Stomach smooth muscle (tissue), 2 donors: ENCODE data around the gene RNASEH2C.
"Not testable (repeated sequence)": the region's sequence is repeated elsewhere in the genome, so short reads cannot be mapped to it uniquely, and the experiment has no call there.

Experiments
- H3K27ac ChIP-seq: one replicate; pipeline ENCODE4 v1.7.0; 2013; ENCODE audit warnings: mild to moderate bottlenecking, low read length, inconsistent platforms
- H3K27me3 ChIP-seq, 2 donors: one replicate each; pipeline ENCODE4 v1.7.0; 2013; ENCODE audit warnings: low read length in 2 of 2; ENCODE audit not compliant: insufficient read depth in 2 of 2, control insufficient read depth in 1 of 2
- H3K36me3 ChIP-seq, 2 donors: one replicate each; pipeline ENCODE4 v1.7.0; 2013; ENCODE audit warnings: low read length in 2 of 2; ENCODE audit not compliant: control insufficient read depth in 2 of 2, insufficient read depth in 2 of 2
- H3K4me1 ChIP-seq: one replicate; pipeline ENCODE4 v1.7.0; 2013; ENCODE audit warnings: low read length; ENCODE audit not compliant: control insufficient read depth, insufficient read depth
- H3K4me3 ChIP-seq, 2 donors: one replicate each; pipeline ENCODE4 v1.7.0; 2013; ENCODE audit warnings: low read length in 2 of 2
- H3K9ac ChIP-seq, 2 donors: one replicate each; pipeline ENCODE4 v1.7.0; 2013; ENCODE audit warnings: low read length in 2 of 2, mild to moderate bottlenecking in 1 of 2
- H3K9me3 ChIP-seq, 2 donors: one replicate each; pipeline ENCODE4 v1.7.0; 2013; ENCODE audit warnings: low read length in 2 of 2; ENCODE audit not compliant: control insufficient read depth in 2 of 2
- donor health status: healthy.
- donor health status: Pancreatic carcinoma.

The RNASEH2C gene

DNA sequence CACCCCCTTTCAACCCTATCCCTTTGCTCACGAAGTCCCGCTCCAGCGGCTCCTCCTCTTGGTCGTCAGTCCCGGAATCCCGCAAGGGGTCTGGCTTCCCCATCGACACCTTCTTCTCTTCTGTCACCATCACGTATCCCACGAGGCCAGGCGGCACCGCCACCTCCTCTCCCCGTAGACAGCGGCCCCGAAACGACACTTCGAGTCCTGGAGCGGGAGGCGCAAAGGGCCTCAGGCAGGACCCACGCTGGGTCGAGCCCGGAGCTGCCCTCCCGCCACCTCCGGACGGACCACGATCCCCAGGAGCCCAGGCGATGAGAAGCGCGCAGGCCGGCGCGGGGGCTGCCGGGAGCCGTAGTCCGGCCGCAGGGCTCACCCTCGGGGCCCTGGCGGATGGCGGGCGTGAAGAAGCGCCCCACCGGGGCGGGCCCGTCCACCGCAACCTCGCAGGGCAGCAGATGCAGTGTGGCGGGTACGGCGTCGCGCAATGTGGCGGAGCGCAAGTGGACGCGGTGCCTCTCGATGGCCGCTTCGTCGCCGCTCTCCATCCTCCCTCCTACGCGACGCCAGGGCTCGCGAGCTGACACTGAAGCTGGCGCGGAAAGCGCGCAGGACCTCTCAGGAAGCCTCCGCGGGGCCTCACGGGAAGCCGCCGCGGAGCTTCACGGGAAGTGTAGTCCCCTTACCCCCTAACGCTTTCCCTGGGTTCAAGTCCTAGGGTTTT, at the start of gene RNASEH2C:
Gene RNASEH2C (minus strand): TSS at position 588 of the 724 bp plus-strand sequence. CDS start 40 bp downstream, at position 548.
- Histone ChIP-seq H3K4me3 (peak within 1 kb of the TSS; percentile 81 to 94), H3K9ac (peak within 1 kb of the TSS; percentile 76 to 84), H3K36me3 (peaks cover 29 to 36% of the 10 kb centered on the region in 2 donors), H3K27me3 (no peaks in the 10 kb centered on the region), H3K27ac (peak within 1 kb of the TSS; percentile 66), H3K9me3 (no peaks in the 10 kb centered on the region), H3K4me1 (peaks cover 24% of the 10 kb centered on the region)

DNA sequence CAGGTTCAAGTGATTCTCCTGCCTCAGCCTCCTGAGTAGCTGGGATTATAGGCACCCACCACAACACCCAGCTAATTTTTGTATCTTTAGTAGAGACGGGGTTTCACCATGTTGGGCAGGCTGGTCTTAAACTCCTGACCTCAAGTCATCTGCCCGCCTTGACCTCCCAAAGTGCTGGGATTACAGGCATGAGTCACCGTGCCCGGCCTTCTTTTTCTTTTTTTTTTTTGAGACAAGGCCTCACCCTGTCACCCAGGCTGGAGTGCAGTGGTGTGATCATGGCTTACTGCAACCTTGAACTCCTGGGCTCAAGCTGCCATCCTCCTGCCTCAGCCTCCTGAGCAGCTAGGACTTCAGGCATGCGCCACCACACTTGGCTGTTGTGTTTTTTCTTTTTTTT, 47.2 kb upstream of the RNASEH2C start:
- H3K36me3 ChIP-seq, H3K27me3 ChIP-seq: not testable (repeated sequence)

DNA sequence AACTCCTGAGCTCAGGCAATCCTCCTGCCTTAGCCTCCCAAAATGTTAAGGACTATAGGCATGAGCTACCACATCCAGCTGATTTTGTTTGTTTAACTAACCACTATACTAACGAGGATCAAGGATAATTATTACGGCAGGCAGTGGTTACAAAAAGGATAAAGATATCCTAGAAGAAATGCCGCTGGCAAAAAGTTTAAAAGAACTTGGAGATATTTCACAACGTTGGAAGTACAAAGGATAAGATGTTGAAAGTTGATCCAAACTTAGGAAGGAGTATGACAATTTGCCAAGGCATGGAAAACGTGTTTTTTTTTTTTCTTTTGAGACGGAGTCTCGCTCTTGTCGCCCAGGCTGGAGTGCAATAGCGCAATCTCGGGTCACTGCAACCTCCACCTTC, 46.8 kb upstream of the RNASEH2C start:
- H3K9me3 ChIP-seq = no peaks in the 10 kb centered on the region
- no peak overlapping the region for H3K4me3 ChIP-seq
- H3K27ac ChIP-seq = no peak overlapping the region
- no peak overlapping the region for H3K9ac ChIP-seq
- no peaks in the 10 kb centered on the region for H3K36me3 ChIP-seq
- no peaks in the 10 kb centered on the region for H3K4me1 ChIP-seq
- H3K27me3 ChIP-seq = no peaks in the 10 kb centered on the region

More for the DNA sequence above, 47.2 kb upstream of the RNASEH2C start:
- not testable (repeated sequence) for H3K4me1 ChIP-seq, H3K9me3 ChIP-seq, H3K4me3 ChIP-seq, H3K27ac ChIP-seq, H3K9ac ChIP-seq

DNA sequence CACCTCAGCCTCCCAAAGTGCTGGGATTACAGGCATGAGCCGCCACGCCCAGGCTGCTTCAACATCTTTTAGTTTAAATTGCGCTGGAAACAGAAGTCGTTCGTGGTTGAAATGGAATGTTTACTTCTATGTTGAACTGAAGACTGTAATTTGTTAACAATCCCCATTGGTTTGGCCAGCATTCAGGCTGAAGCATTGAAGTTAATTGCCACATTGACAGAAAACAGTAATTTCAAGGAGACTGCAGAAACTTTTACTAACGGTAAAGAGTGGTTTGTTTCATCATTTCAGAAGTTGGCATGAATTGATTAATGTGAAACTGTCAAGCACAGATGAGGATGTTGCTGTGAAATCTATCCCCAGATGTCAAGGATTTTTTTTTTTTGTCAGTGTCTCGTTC, 45.9 kb upstream of the RNASEH2C start:
- Histone ChIP-seq H3K9ac (no peak overlapping the region), H3K27ac (no peak overlapping the region), H3K36me3 (no peaks in the 10 kb centered on the region), H3K4me1 (no peaks in the 10 kb centered on the region), H3K9me3 (no peaks in the 10 kb centered on the region), H3K27me3 (no peaks in the 10 kb centered on the region), H3K4me3 (no peak overlapping the region)

DNA sequence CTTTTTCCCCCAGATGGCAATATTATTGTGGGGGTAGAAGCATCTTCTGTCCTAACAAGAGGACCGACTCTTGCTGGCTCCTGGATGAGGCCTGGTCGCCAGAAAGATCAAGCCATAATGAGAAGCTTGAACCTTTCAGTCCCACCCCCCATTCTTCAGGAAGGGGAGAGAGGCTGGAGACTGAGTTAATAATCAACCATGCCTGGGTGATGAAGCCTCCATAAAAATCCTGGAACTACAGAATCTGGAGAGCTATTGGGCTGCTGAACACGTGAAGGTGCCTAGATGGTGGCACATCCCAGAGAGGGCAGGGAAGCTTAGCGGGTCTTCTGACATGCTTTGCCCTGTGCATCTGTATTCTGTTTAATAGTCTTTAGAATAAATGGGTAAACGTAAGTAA, 43.8 kb upstream of the RNASEH2C start:
- Histone ChIP-seq H3K9me3 (no peaks in the 10 kb centered on the region), H3K9ac (peak overlapping the region in 1 of 2 donors; percentile 13), H3K4me3 (no peak overlapping the region), H3K27me3 (peaks cover 0 to 3% of the 10 kb centered on the region in 2 donors), H3K27ac (no peak overlapping the region), H3K4me1 (no peaks in the 10 kb centered on the region), H3K36me3 (no peaks in the 10 kb centered on the region)

DNA sequence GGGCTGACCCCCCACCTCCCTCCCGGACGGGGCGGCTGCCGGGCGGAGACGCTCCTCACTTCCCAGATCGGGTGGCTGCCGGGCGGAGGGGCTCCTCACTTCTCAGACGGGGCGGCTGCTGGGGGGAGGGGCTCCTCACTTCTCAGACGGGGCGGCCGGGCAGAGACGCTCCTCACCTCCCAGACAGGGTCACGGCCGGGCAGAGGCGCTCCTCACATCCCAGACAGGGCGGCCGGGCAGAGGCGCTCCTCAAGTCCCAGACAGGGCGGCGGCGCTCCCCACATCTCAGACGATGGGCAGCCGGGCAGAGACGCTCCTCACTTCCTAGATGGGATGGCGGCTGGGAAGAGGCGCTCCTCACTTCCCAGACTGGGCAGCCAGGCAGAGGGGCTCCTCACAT, 42.2 kb upstream of the RNASEH2C start:
- H3K27ac ChIP-seq, H3K27me3 ChIP-seq, H3K9ac ChIP-seq: not testable (repeated sequence)

DNA sequence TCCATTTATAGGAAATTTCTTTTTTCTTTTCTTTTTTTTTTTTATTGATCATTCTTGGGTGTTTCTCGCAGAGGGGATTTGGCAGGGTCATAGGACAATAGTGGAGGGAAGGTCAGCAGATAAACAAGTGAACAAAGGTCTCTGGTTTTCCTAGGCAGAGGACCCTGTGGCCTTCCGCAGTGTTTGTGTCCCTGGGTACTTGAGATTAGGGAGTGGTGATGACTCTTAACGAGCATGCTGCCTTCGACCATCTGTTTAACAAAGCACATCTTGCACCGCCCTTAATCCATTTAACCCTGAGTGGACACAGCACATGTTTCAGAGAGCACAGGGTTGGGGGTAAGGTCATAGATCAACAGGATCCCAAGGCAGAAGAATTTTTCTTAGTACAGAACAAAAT, 41.6 kb upstream of the RNASEH2C start:
- not testable (repeated sequence) for H3K4me3 ChIP-seq, H3K9ac ChIP-seq

More for the DNA sequence above, 42.2 kb upstream of the RNASEH2C start:
- H3K36me3 ChIP-seq, H3K4me3 ChIP-seq, H3K9me3 ChIP-seq, H3K4me1 ChIP-seq: not testable (repeated sequence)

DNA sequence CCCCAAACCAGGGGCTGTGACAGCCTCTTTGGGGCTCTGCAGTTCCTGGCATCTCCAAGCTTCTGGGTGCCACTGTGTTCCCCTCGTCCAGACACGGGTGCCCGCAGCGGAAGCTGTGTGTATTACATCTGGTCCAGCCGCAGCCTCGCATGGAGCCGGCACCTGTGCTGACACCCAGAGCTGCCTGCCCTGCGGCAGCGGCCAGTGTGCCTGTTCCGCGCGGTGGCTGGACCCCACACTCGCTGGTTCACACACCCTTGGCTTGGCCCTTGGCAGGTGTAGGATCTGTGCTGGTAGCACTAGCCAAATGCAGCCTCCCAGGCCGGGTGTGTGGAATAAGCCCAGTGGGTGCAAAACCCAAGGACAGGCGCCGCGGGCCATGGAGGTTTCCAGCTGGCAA, 24.5 kb upstream of the RNASEH2C start:
- H3K27me3 ChIP-seq = peaks cover 0 to 8% of the 10 kb centered on the region in 2 donors
- no peak overlapping the region for H3K9ac ChIP-seq
- no peaks in the 10 kb centered on the region for H3K36me3 ChIP-seq
- H3K27ac ChIP-seq = no peak overlapping the region
- H3K4me1 ChIP-seq = no peaks in the 10 kb centered on the region
- H3K4me3 ChIP-seq = no peak overlapping the region
- H3K9me3 ChIP-seq = peaks cover 0 to 2% of the 10 kb centered on the region in 2 donors

More for the DNA sequence above, 41.6 kb upstream of the RNASEH2C start:
- H3K27ac ChIP-seq, H3K36me3 ChIP-seq, H3K4me1 ChIP-seq, H3K27me3 ChIP-seq, H3K9me3 ChIP-seq: not testable (repeated sequence)

DNA sequence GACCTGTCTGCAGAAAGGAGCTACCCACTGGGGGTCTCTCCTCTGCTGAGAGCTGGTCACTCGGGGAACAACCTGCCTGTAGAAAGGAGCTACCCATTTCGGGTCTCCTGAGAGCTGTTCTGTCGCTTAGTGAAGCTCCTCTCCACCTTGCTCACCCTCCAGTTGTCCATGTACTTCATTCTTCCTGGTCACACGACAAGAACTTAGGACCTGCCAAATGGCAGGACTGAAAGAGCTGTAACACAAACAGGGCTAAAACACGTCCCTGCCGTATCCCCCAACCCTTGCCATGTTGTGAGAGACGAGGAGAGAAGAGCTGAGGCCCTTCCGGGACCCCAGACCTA, 24.1 kb upstream of the RNASEH2C start:
- Histone ChIP-seq H3K27ac (no peak overlapping the region), H3K4me3 (no peak overlapping the region), H3K27me3 (peaks cover 0 to 8% of the 10 kb centered on the region in 2 donors), H3K36me3 (no peaks in the 10 kb centered on the region), H3K9ac (no peak overlapping the region), H3K4me1 (no peaks in the 10 kb centered on the region), H3K9me3 (peaks cover 0 to 2% of the 10 kb centered on the region in 2 donors)

DNA sequence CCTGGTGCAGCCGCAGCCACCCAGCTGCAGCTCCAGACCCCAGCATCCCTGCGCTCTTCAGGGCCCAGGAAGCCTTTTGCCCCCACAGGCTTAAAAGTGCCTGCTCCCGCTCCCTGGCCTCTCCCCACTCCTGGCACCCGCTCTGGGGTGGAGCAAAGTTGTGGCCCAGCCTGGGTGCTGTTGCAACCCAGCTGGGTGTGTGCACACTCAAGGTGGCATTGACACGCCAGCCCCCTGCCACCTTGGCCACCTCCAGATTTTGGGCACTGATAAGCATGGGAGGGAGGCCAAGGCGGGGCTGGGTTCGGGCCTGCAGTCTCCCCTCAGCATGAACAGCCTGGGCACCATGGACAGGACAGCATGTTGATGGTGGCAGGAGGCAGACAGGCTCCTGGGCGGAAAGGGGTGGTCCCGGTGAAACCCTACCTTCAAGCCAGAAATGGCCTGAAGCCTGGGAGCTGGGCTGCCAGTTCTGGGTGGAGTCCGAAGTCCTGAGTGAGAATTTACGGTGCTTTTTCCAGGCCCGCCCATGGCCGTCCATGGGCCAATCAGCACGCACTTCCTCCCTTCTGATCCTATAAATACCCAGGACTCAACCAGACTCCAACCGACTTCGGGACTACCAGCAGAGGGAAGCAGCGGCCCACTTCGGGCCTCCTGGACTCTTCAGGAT, 23.6 kb upstream of the RNASEH2C start:
- Histone ChIP-seq H3K4me3 (no peak overlapping the region), H3K9me3 (peaks cover 0 to 2% of the 10 kb centered on the region in 2 donors), H3K27me3 (peaks cover 0 to 8% of the 10 kb centered on the region in 2 donors), H3K27ac (no peak overlapping the region), H3K4me1 (no peaks in the 10 kb centered on the region), H3K36me3 (no peaks in the 10 kb centered on the region), H3K9ac (no peak overlapping the region)

DNA sequence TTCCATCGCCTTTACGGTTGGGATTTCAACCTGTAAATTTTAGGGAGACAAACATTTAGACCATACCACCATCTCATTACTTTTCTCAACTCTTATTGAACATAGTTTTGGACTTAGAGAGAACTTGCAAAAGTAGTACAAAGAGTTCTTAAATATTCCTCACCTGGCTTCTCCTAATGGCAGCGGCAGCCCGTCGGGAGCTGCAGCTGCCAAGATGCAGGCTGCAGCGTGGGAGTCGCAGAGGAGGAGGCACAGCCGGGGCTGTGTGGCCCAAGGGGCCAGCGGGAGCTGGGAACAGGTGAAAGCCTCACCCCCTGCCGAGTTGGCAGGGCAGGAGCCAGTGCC, 23.1 kb upstream of the RNASEH2C start:
- Histone ChIP-seq H3K4me1 (no peaks in the 10 kb centered on the region), H3K27me3 (peaks cover 0 to 8% of the 10 kb centered on the region in 2 donors), H3K27ac (no peak overlapping the region), H3K9me3 (peaks cover 0 to 2% of the 10 kb centered on the region in 2 donors), H3K4me3 (no peak overlapping the region), H3K36me3 (no peaks in the 10 kb centered on the region), H3K9ac (no peak overlapping the region)
